Placental pericyte (primary cell): ENCODE measurements around the gene SNX12. TPM values are rescaled to one million over a fixed set of nuclear protein-coding genes. Genes with fewer than 3 reads are reported as not detected.

ENCODE experiments used
- small RNA-seq: library from RNA; depleted of rRNA; stranded (forward); fragments of <200 nt; gene quantifications from one replicate; pipeline ENCODE3, GENCODE V24; 2012; ENCODE audit warnings: low replicate concordance
- total RNA-seq: library from RNA; depleted of rRNA; stranded (reverse); fragments of >200 nt; gene quantifications from 2 replicates; pipeline ENCODE4 v1.2.3, GENCODE V29; 2012

Gene SNX12
- 59.7 and 78.7 TPM in 2 replicates for total RNA-seq

DNA sequence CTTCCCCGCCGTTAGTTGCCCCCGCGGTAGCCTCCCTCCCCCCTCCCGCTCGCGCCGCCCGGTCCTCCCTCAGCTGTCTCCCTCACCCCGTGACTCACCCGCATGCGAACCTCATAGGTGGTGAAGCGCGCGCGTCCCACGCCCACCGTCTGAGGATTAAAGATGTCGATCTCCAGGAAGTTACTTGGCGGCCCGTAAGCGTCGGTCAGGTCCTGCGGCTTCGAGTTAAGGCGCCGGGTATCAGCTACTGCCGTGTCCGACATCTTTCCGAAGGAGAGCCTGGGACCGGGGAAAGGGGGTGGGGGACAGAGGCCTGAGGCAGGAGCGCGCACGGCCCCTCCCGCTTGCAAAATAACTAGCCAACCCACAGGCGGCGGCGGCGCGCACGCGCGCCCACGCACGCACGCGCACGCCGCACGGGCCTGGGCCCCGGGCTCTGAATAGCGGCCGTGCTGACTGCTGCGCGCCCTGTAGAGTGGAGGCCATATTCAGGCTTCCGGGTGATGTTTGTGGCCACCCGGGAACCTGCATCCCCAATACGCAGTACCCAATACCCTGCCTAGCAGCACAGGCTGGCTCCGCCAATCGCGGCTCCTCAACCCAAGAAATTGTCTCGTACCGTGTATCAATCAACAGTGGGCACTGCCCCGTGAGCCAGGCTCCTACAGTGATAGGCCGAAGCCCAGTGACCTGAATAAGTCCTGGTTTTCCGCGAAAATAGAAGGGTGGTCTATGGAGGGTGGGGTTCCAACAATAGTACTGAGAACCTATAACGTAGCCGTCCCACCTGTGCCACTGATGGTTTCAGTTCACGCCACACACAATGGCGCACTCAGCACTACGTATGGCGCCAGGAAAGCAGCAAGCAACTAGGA is at the start of gene SNX12:
Gene SNX12, minus strand, starts transcription at position 291 of the 875 bp plus-strand sequence. Its CDS starts 28 bp downstream, at position 263.

DNA sequence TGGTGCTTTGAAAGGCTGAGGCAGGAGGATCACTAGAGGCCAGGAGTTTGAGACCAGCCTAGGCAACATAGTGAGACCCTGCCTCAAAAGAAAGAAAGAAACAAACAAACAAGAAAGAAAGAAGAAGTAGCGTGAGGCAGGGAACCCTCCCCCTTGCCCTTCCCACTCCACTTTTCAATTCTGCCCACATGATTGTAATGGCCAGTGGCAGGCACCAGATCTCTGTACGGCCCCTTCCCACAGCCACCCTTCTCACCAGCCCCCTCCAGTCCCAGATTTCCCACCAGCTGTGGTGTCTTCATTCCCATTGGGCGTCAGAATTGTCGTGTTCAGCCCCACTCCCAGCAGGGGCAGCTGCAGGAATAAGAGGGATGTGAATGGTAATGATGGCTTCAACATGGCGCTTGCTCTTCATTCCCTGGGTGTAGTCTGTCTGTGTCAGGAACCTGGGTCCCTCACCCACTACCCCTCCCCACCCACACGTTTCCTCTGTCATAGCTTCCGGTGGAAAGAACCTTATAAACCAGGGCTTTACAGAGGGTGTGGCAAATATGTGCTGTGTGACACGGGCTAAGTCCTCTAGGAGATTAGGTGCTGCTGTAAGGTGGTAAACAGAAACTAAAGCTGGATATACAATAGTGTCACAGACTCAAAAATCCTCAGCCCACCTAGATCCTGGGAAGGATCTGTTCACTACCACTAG is 43.2 kb upstream of the SNX12 start, which contains the start of gene IL2RG:
Gene IL2RG, minus strand, starts transcription at position 437 of the 703 bp plus-strand sequence. Its CDS starts 38 bp downstream, at position 399.

DNA sequence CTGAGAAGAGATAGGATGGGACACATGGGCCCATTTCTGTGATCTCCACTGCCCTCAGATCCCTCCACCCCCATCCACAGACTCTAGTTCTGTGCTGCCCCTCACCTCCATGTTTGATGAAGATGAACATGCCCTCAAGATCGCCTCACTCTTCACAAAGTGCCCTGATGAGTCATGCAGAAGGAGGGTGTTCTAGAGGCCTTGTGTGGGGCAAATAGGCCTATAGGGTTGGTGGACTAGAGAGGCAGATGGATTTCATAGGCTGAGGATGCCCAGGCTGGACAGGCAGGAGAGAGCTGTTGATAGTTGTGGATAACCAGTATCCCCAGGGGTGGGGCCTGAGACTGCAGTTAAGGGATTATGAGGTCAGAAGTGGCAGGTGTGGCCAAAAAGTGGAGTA is 38.3 kb upstream of the SNX12 start, which contains the start of gene CXorf65:
Gene CXorf65, minus strand, starts transcription at position 314 of the 400 bp plus-strand sequence. Its CDS starts 184 bp downstream, at position 130.

DNA sequence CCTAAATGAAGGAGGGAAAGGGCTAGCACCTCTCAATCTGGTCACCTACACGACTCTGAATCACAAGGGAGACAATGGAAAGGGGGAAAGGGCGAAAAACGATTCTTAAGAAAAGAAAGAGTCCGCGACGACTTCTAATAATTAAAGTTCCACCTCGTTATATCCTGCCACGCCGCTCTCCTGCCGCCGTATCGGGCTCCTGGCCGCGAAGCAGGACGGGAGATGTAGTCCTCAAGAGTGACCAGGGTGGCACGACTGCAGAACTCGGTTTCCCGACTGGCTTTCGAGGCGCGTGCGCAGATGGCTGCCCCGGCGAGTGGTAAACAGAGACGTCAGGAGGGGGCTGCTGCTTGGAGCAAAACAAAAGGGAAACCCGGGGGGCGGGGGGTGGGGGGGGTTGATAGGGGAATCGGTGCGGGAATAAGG is 27.4 kb upstream of the SNX12 start, which contains the start of gene FOXO4:
Gene FOXO4, plus strand, starts transcription at position 297 of the 426 bp plus-strand sequence. CDS start 678 bp downstream, outside the sequence.

Small RNA genes lying within 50 kb of the gene (small RNA-seq; reads per million reads assigned to genes)
- gene CXorf65, result not detected
- gene RNU1-56P, result 0.85 reads per million, percentile 38 among the genes with 10 or more reads in this experiment

Other genes with a start within 250 kb of the SNX12 start
- gene TEX11, start 159.6 kb downstream of the SNX12 start, total RNA-seq, result not detected in 2 replicates
- not detected in 2 replicates for gene SLC7A3, start 137.2 kb downstream of the SNX12 start, total RNA-seq
- 3.1 and 5.3 TPM in 2 replicates for gene FOXO4, start 27.5 kb upstream of the SNX12 start, total RNA-seq
- not detected in 2 replicates for gene CXorf65, start 38.4 kb upstream of the SNX12 start, total RNA-seq
- gene IL2RG, start 43.2 kb upstream of the SNX12 start, total RNA-seq, result 0.43 TPM in 1 of 2 replicates, not detected in the other
- 27.4 and 34.4 TPM in 2 replicates for gene MED12, start 50.3 kb upstream of the SNX12 start, total RNA-seq
- gene NLGN3, start 76.5 kb upstream of the SNX12 start, total RNA-seq, result 0.14 and 0.22 TPM in 2 replicates
- not detected in 2 replicates for gene GJB1, start 154.9 kb upstream of the SNX12 start, total RNA-seq
- 8.5 and 22.8 TPM in 2 replicates for gene ZMYM3, start 185.8 kb upstream of the SNX12 start, total RNA-seq
- 432 and 447 TPM in 2 replicates for gene NONO, start 215.3 kb upstream of the SNX12 start, total RNA-seq
- 2.0 and 5.9 TPM in 2 replicates for gene ITGB1BP2, start 233.4 kb upstream of the SNX12 start, total RNA-seq